HG03442 (cell line): ENCODE results near the gene TMEM165.

Source experiments
- ATAC-seq: cut with Tn5 transposase; IDR thresholded peaks from one replicate; pipeline ENCODE4 v1.9.1; 2021; ENCODE audit warnings: mild to moderate bottlenecking, moderate library complexity; ENCODE audit not compliant: unreplicated experiment

The TMEM165 gene

GRCh38 chr4:55405073-55405472 is 9.3 kb downstream of the TMEM165 start:
- ATAC-seq, result no peak

- ATAC-seq, result no peak
Observed at GRCh38 chr4:55406545-55406944, 10.8 kb downstream of the TMEM165 start.

GRCh38 chr4:55407119-55407518 is 11.4 kb downstream of the TMEM165 start:
- ATAC-seq, result no peak

GRCh38 chr4:55407764-55408163 is 12.0 kb downstream of the TMEM165 start:
- no peak for ATAC-seq

- peak; percentile 76 for ATAC-seq
Observed at GRCh38 chr4:55409468-55410171, 13.9 kb downstream of the TMEM165 start.

GRCh38 chr4:55410431-55410830 is 14.7 kb downstream of the TMEM165 start:
- ATAC-seq, result no peak

- ATAC-seq, result no peak
Observed at GRCh38 chr4:55411621-55412020, 15.9 kb downstream of the TMEM165 start.

GRCh38 chr4:55416176-55416575 is 20.4 kb downstream of the TMEM165 start:
- ATAC-seq, result no peak

GRCh38 chr4:55424791-55425190 is 29.0 kb downstream of the TMEM165 start:
- ATAC-seq, result no peak

- no peak for ATAC-seq
Observed at GRCh38 chr4:55431710-55432336, 36.1 kb downstream of the TMEM165 start.

GRCh38 chr4:55435141-55435841 is 39.5 kb downstream of the TMEM165 start:
- ATAC-seq, result peak; percentile 83

GRCh38 chr4:55437356-55437796 is 41.6 kb downstream of the TMEM165 start:
- ATAC-seq, result no peak

- ATAC-seq, result no peak
Observed at GRCh38 chr4:55437823-55438222, 42.1 kb downstream of the TMEM165 start.

GRCh38 chr4:55438314-55438713 is 42.6 kb downstream of the TMEM165 start:
- no peak for ATAC-seq

- no peak for ATAC-seq
Observed at GRCh38 chr4:55439023-55439422, 43.3 kb downstream of the TMEM165 start.

GRCh38 chr4:55440786-55441185 is 45.0 kb downstream of the TMEM165 start:
- no peak for ATAC-seq

- ATAC-seq, result no peak
Observed at GRCh38 chr4:55442541-55442940, 46.8 kb downstream of the TMEM165 start.

- ATAC-seq, result no peak
Observed at GRCh38 chr4:55444827-55445226, 49.1 kb downstream of the TMEM165 start.

- ATAC-seq, result no peak
Observed at GRCh38 chr4:55445921-55446577, 50.3 kb downstream of the TMEM165 start.

GRCh38 chr4:55446578-55446922 is 50.8 kb downstream of the TMEM165 start:
- ATAC-seq, result no peak

- ATAC-seq, result no peak
Observed at GRCh38 chr4:55447108-55447708, 51.5 kb downstream of the TMEM165 start.
